PFSK-1 (cell line): ENCODE results near the gene TMEM170B.

Experiments
- POLR2AphosphoS5 ChIP-seq: IDR thresholded peaks from 2 replicates; pipeline ENCODE4 v1.6.1; 2012; ENCODE audit warnings: low read depth, mild to moderate bottlenecking, control low read depth, low read length, moderate library complexity
- TF ChIP-seq, protein P1 (sequence below), 2 experiments: IDR thresholded peaks; 2 replicates each; pipeline versions ENCODE4 v1.6.1 to v1.8.0; 2011 to 2012; ENCODE audit warnings: low read depth in 2 of 2, low read length in 2 of 2, control low read depth in 1 of 2, inconsistent platforms in 1 of 2, mild to moderate bottlenecking in 1 of 2, moderate library complexity in 1 of 2; ENCODE audit not compliant: insufficient read depth in 1 of 2

DNA sequence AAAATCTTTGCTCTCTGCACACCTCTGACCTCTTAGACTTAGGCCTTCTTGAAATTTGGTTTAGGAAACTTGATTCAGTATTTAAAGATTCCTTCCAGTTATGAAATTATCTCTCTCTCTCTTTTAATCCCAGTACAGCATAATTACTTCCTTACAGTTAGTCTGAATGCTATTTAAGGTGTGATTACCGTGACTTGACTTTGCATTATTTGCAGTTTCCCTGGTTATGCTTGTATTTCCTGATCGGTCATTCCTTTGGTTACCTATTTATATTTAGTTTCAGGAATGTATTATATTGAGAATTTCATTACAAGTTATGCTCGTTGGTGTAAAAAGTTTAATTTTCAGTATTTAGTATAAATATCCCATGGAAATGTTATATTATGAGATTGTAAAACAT lies 16.3 kb downstream of the TMEM170B start:
- TF ChIP-seq POLR2AphosphoS5 = no peak
- TF ChIP-seq, protein P1, sequence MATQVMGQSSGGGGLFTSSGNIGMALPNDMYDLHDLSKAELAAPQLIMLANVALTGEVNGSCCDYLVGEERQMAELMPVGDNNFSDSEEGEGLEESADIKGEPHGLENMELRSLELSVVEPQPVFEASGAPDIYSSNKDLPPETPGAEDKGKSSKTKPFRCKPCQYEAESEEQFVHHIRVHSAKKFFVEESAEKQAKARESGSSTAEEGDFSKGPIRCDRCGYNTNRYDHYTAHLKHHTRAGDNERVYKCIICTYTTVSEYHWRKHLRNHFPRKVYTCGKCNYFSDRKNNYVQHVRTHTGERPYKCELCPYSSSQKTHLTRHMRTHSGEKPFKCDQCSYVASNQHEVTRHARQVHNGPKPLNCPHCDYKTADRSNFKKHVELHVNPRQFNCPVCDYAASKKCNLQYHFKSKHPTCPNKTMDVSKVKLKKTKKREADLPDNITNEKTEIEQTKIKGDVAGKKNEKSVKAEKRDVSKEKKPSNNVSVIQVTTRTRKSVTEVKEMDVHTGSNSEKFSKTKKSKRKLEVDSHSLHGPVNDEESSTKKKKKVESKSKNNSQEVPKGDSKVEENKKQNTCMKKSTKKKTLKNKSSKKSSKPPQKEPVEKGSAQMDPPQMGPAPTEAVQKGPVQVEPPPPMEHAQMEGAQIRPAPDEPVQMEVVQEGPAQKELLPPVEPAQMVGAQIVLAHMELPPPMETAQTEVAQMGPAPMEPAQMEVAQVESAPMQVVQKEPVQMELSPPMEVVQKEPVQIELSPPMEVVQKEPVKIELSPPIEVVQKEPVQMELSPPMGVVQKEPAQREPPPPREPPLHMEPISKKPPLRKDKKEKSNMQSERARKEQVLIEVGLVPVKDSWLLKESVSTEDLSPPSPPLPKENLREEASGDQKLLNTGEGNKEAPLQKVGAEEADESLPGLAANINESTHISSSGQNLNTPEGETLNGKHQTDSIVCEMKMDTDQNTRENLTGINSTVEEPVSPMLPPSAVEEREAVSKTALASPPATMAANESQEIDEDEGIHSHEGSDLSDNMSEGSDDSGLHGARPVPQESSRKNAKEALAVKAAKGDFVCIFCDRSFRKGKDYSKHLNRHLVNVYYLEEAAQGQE (IDR thresholded peaks at IDR 0.05; ENCODE audit: insufficient read depth in 1 of 2, low read depth in 2 of 2, low read length in 2 of 2) = no peak
